Liver (tissue), 9 donors: ENCODE results near the gene CHID1. TPM values are rescaled to one million over a fixed set of nuclear protein-coding genes. Genes with fewer than 3 reads are reported as not detected.

Experiments
- DNase-seq: peaks from one replicate; pipeline ENCODE4 v3.0.0-alpha.2; 2017; ENCODE audit warnings: low spot score
- H3K27ac ChIP-seq, 2 donors: one replicate each; pipeline ENCODE4 v1.7.0; 2013; ENCODE audit warnings: inconsistent platforms in 2 of 2, low read length in 2 of 2, control low read depth in 1 of 2, low read depth in 1 of 2, mild to moderate bottlenecking in 1 of 2
- H3K27me3 ChIP-seq, 4 donors: one replicate each; pipeline versions ENCODE4 v1.6.1 to v1.7.0; 2013; ENCODE audit warnings: low read length in 3 of 4, inconsistent platforms in 1 of 4, mild to moderate bottlenecking in 1 of 4, moderate library complexity in 1 of 4; ENCODE audit not compliant: control insufficient read depth in 4 of 4, insufficient read depth in 4 of 4
- H3K36me3 ChIP-seq, 4 donors: one replicate each; pipeline versions ENCODE4 v1.6.1 to v1.7.0; 2013; ENCODE audit warnings: low read length in 3 of 4, mild to moderate bottlenecking in 3 of 4, low read depth in 1 of 4, moderate library complexity in 1 of 4; ENCODE audit not compliant: control insufficient read depth in 4 of 4, insufficient read depth in 3 of 4
- H3K4me1 ChIP-seq, 4 donors: one replicate each; pipeline versions ENCODE4 v1.6.1 to v1.7.0; 2013; ENCODE audit warnings: low read length in 3 of 4, mild to moderate bottlenecking in 3 of 4, moderate library complexity in 1 of 4; ENCODE audit not compliant: control insufficient read depth in 4 of 4, insufficient read depth in 4 of 4
- H3K4me3 ChIP-seq, 3 donors: one replicate each; pipeline versions ENCODE4 v1.6.1 to v1.7.0; 2013; ENCODE audit warnings: low read length in 3 of 3, control low read depth in 1 of 3, low read depth in 1 of 3, mild to moderate bottlenecking in 1 of 3
- H3K9ac ChIP-seq, 2 donors: one replicate each; pipeline ENCODE4 v1.7.0; 2013; ENCODE audit warnings: low read length in 2 of 2, mild to moderate bottlenecking in 2 of 2, moderate library complexity in 2 of 2, control low read depth in 1 of 2, low read depth in 1 of 2
- H3K9me3 ChIP-seq, 4 donors: one replicate each; pipeline versions ENCODE4 v1.6.1 to v1.7.0; 2013; ENCODE audit warnings: low read length in 3 of 4; ENCODE audit not compliant: control insufficient read depth in 4 of 4
- EGR1 ChIP-seq, 2 donors: IDR thresholded peaks; 2 replicates each; pipeline ENCODE4 v1.6.1; 2016 to 2018; ENCODE audit warnings: antibody characterized with exemption in 2 of 2, low read depth in 2 of 2
- FOXA1 ChIP-seq: IDR thresholded peaks from 2 replicates; pipeline ENCODE4 v1.6.1; 2016; ENCODE audit warnings: antibody characterized with exemption
- FOXA2 ChIP-seq: IDR thresholded peaks from 2 replicates; pipeline ENCODE4 v1.6.1; 2016; ENCODE audit warnings: antibody characterized with exemption
- GABPA ChIP-seq, 2 donors: IDR thresholded peaks in 1 of 2; conservative IDR thresholded peaks in 1 of 2; 2 replicates each; pipeline ENCODE4 v1.6.1; 2016; ENCODE audit warnings: antibody characterized with exemption in 2 of 2, mild to moderate bottlenecking in 1 of 2, moderate library complexity in 1 of 2
- HNF4A ChIP-seq, 2 donors: conservative IDR thresholded peaks; 2 replicates each; pipeline ENCODE4 v1.6.1; 2016; ENCODE audit warnings: antibody characterized with exemption in 2 of 2, mild to moderate bottlenecking in 2 of 2
- HNF4G ChIP-seq: IDR thresholded peaks from 2 replicates; pipeline ENCODE4 v1.6.1; 2016; ENCODE audit warnings: antibody characterized with exemption
- NR2F2 ChIP-seq: IDR thresholded peaks from 2 replicates; pipeline ENCODE4 v1.6.1; 2016; ENCODE audit warnings: antibody characterized with exemption
- RAD21 ChIP-seq, 2 donors: IDR thresholded peaks; 2 replicates each; pipeline ENCODE4 v1.6.1; 2016; ENCODE audit warnings: antibody characterized with exemption in 2 of 2, mild to moderate bottlenecking in 2 of 2
- RXRA ChIP-seq, 2 donors: IDR thresholded peaks; 2 replicates each; pipeline ENCODE4 v1.6.1; 2017 to 2018; ENCODE audit warnings: antibody characterized with exemption in 2 of 2, mild to moderate bottlenecking in 1 of 2
- SP1 ChIP-seq: IDR thresholded peaks from 2 replicates; pipeline ENCODE4 v1.6.1; 2018; ENCODE audit warnings: antibody characterized with exemption, mild to moderate bottlenecking
- TAF1 ChIP-seq: conservative IDR thresholded peaks from 2 replicates; pipeline ENCODE4 v1.6.1; 2016; ENCODE audit warnings: antibody characterized with exemption, mild to moderate bottlenecking
- YY1 ChIP-seq: IDR thresholded peaks from 2 replicates; pipeline ENCODE4 v1.6.1; 2016; ENCODE audit warnings: antibody characterized with exemption, mild to moderate bottlenecking
- WGBS: extraction: QIAGEN DNeasy Blood & Tissue Kit; methylation state at CpG from one replicate; pipeline ENCODE4 v1.1.7; 2013; 5-methylcytosine and 5-hydroxymethylcytosine counted together
- polyA plus RNA-seq, 2 donors: library from polyadenylated mRNA; stranded (reverse) in 1 of 2; unstranded in 1 of 2; fragments of 200-250 nt in 1 of 2; fragments of >200 nt in 1 of 2; fragmentation: Nextera tagmentation in 1 of 2; extraction: Ambion mirVana in 1 of 2; gene quantifications; one replicate each; pipeline versions ENCODE4 v1.2.1 to v1.2.3, GENCODE V29; 2013 to 2015
- total RNA-seq, 2 donors: library from RNA; depleted of rRNA; stranded (reverse); fragments of >200 nt; gene quantifications; one replicate each; pipeline ENCODE4 v1.2.3, GENCODE V29; 2014
- TF ChIP-seq, protein P1 (sequence below): fragments of 150-350 bp; IDR thresholded peaks from 2 replicates; pipeline ENCODE4 v1.5.1; 2017; ENCODE audit warnings: improper control_type of control experiment, low read depth, low read length; ENCODE audit not compliant: missing input control
- TF ChIP-seq, protein P2 (sequence below): IDR thresholded peaks from 2 replicates; pipeline ENCODE4 v1.6.1; 2016; ENCODE audit warnings: antibody characterized with exemption, mild to moderate bottlenecking
- TF ChIP-seq, protein P3 (sequence below): IDR thresholded peaks from 2 replicates; pipeline ENCODE4 v1.6.1; 2016; ENCODE audit warnings: antibody characterized with exemption
- TF ChIP-seq, protein P4 (sequence below): IDR thresholded peaks from 2 replicates; pipeline ENCODE4 v1.6.1; 2016; ENCODE audit warnings: antibody characterized with exemption
- donor health status: healthy.
- donor health status: healthy.
- donor health status: healthy.
- donor health status: healthy.
- donor health status: healthy.

CHID1 gene
- total and polyA plus RNA-seq, 4 donors = 39.5 to 68.8 (median 59.1) TPM

DNA sequence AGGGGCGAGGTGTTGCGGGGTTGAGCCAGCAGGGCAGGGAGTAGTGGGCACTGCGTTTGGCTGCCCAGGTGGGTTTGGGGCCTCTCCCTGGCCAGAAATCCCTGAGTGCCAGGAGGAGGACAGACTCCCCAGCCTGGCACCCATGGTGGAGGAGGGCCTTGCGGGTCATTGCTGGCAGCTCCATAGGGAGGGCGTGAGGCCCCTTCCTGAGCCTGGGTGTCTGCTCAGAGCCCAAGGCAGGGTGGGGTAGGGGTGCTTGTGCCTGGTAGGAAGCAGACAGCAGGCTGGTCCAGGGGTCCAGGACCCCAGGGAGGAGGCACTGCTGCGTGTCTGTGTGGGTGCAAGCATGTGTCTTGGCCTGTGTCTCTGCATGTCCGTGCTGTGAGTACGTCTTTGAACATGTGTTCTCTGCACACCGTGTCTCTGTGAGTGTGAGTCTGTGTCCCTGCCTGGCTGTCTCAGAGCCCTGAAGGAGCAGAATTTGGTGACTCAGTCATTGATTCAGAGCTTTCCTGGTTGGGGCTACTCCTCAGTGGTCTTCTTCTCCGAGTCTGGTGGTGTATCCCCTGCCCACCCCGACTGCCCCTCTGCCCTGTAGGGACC lies 64.0 kb downstream of the CHID1 start:
- Histone ChIP-seq H3K4me1 (peaks cover 16 to 45% (median 25%) of the 10 kb centered on the region in 4 donors), H3K4me3 (no peak overlapping the region), H3K27ac (no peak overlapping the region), H3K27me3 (peaks cover 0 to 3% (median 0%) of the 10 kb centered on the region in 4 donors), H3K9ac (no peak overlapping the region), H3K36me3 (no peaks in the 10 kb centered on the region), H3K9me3 (no peaks in the 10 kb centered on the region)
- TF ChIP-seq, protein P1, sequence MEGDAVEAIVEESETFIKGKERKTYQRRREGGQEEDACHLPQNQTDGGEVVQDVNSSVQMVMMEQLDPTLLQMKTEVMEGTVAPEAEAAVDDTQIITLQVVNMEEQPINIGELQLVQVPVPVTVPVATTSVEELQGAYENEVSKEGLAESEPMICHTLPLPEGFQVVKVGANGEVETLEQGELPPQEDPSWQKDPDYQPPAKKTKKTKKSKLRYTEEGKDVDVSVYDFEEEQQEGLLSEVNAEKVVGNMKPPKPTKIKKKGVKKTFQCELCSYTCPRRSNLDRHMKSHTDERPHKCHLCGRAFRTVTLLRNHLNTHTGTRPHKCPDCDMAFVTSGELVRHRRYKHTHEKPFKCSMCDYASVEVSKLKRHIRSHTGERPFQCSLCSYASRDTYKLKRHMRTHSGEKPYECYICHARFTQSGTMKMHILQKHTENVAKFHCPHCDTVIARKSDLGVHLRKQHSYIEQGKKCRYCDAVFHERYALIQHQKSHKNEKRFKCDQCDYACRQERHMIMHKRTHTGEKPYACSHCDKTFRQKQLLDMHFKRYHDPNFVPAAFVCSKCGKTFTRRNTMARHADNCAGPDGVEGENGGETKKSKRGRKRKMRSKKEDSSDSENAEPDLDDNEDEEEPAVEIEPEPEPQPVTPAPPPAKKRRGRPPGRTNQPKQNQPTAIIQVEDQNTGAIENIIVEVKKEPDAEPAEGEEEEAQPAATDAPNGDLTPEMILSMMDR = no peak
- TF ChIP-seq, protein P2, sequence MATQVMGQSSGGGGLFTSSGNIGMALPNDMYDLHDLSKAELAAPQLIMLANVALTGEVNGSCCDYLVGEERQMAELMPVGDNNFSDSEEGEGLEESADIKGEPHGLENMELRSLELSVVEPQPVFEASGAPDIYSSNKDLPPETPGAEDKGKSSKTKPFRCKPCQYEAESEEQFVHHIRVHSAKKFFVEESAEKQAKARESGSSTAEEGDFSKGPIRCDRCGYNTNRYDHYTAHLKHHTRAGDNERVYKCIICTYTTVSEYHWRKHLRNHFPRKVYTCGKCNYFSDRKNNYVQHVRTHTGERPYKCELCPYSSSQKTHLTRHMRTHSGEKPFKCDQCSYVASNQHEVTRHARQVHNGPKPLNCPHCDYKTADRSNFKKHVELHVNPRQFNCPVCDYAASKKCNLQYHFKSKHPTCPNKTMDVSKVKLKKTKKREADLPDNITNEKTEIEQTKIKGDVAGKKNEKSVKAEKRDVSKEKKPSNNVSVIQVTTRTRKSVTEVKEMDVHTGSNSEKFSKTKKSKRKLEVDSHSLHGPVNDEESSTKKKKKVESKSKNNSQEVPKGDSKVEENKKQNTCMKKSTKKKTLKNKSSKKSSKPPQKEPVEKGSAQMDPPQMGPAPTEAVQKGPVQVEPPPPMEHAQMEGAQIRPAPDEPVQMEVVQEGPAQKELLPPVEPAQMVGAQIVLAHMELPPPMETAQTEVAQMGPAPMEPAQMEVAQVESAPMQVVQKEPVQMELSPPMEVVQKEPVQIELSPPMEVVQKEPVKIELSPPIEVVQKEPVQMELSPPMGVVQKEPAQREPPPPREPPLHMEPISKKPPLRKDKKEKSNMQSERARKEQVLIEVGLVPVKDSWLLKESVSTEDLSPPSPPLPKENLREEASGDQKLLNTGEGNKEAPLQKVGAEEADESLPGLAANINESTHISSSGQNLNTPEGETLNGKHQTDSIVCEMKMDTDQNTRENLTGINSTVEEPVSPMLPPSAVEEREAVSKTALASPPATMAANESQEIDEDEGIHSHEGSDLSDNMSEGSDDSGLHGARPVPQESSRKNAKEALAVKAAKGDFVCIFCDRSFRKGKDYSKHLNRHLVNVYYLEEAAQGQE = no peak
- TF ChIP-seq GABPA (IDR thresholded peaks at IDR 0.05 in 1 of 2, conservative IDR thresholded peaks at IDR 0.05 in 1 of 2) (no peak), RAD21 (IDR thresholded peaks at IDR 0.05) (no peak), FOXA1 (no peak), TAF1 (no peak), RXRA (IDR thresholded peaks at IDR 0.05) (no peak), YY1 (no peak), HNF4G (no peak), NR2F2 (no peak)
- TF ChIP-seq, protein P3, sequence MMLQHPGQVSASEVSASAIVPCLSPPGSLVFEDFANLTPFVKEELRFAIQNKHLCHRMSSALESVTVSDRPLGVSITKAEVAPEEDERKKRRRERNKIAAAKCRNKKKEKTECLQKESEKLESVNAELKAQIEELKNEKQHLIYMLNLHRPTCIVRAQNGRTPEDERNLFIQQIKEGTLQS = no peak
- TF ChIP-seq, protein P4, sequence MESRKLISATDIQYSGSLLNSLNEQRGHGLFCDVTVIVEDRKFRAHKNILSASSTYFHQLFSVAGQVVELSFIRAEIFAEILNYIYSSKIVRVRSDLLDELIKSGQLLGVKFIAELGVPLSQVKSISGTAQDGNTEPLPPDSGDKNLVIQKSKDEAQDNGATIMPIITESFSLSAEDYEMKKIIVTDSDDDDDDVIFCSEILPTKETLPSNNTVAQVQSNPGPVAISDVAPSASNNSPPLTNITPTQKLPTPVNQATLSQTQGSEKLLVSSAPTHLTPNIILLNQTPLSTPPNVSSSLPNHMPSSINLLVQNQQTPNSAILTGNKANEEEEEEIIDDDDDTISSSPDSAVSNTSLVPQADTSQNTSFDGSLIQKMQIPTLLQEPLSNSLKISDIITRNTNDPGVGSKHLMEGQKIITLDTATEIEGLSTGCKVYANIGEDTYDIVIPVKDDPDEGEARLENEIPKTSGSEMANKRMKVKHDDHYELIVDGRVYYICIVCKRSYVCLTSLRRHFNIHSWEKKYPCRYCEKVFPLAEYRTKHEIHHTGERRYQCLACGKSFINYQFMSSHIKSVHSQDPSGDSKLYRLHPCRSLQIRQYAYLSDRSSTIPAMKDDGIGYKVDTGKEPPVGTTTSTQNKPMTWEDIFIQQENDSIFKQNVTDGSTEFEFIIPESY = no peak
- DNase-seq = no peak
- 78% methylated on average over 11 of the region's 11 CpGs for WGBS

DNA sequence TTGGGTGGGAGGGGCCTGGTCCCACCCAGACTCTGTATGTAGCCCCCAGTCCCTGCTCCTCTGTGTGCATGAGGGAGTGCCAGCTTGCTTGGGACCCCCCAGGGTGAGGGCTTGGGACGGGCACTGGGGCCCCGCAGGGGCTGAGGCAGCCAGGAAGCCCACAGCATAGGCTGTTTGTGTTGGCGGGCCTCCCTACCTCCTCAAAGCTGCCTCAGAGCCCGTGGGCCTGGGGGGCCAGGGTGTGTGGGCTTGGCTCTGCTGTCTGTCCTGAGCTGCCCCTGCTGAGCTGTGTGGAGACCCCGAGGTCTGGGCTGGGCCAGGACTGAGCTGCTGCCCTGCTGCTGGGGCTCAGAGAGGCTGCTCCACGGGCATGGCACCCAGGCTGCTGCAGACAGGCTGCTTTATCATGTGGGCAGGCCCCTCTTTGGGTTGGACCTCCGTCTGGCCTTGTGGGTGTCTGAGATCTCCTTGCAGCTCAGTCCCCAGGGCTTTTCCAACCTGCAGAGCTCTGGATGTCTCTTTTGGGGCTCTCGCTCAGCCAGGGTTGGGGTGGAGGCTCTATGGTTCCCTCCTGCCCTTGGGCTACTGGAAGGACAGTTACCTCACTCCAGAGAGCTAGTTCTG lies 64.6 kb downstream of the CHID1 start:
- H3K9ac ChIP-seq = no peak overlapping the region
- no peaks in the 10 kb centered on the region for H3K36me3 ChIP-seq
- TF ChIP-seq EGR1 (IDR thresholded peaks at IDR 0.05; ENCODE audit: low read depth in 2 of 2) = no peak
- TF ChIP-seq, protein P3 = no peak
- no peak for TF ChIP-seq NR2F2
- TF ChIP-seq, protein P4 = no peak
- no peak for TF ChIP-seq HNF4A (conservative IDR thresholded peaks at IDR 0.05)
- TF ChIP-seq TAF1 = no peak
- TF ChIP-seq, protein P2 = no peak
- no peak for TF ChIP-seq HNF4G
- no peak for TF ChIP-seq YY1
- TF ChIP-seq FOXA2 = no peak
- TF ChIP-seq FOXA1 = no peak
- TF ChIP-seq SP1 = no peak
- H3K4me3 ChIP-seq = no peak overlapping the region
- peaks cover 16 to 51% (median 30%) of the 10 kb centered on the region in 4 donors for H3K4me1 ChIP-seq
- WGBS = 74% methylated on average over 8 of the region's 8 CpGs
- no peaks in the 10 kb centered on the region for H3K9me3 ChIP-seq
- peaks cover 0 to 3% (median 0%) of the 10 kb centered on the region in 4 donors for H3K27me3 ChIP-seq
- no peak for DNase-seq
- no peak overlapping the region for H3K27ac ChIP-seq
